H1 (cell line): Measurements from ENCODE around the gene RAVER2. TPM values are rescaled to one million over a fixed set of nuclear protein-coding genes. Genes with fewer than 3 reads are reported as not detected.

ENCODE experiments used
- CTCF ChIA-PET: fragments of 300-600 bp; sonication (Branson Sonifier 250); formaldehyde crosslinking; loops from one replicate; lab custom pipeline; 2021; ENCODE audit not compliant: partially characterized antibody; lab: Charles Lee
- POLR2A ChIA-PET: fragments of 300-600 bp; sonication (Branson Sonifier 250); formaldehyde crosslinking; loops from one replicate; lab custom pipeline; 2021; ENCODE audit warnings: inconsistent platforms; ENCODE audit not compliant: partially characterized antibody; lab: Charles Lee
- DNase-seq, 2 experiments: peaks; one replicate each; pipeline versions ENCODE4 v3.0.0 to v3.0.0-alpha.2; 2010 to 2022; ENCODE audit warnings: low spot score in 2 of 2, low read depth in 1 of 2, mixed read lengths in 1 of 2
- FAIRE-seq: peaks from 2 replicates; lab custom pipeline; 2011; peaks lifted over from hg19 to GRCh38; lab: Jason Lieb, UNC
- H2AFZ ChIP-seq: 2 replicates; pipeline ENCODE4 v1.8.1; 2012; ENCODE audit warnings: low read length, inconsistent platforms
- H2AK5ac ChIP-seq: 2 replicates; pipeline ENCODE4 v1.6.1; 2013; ENCODE audit warnings: low read depth, low read length
- H2BK120ac ChIP-seq: replicated peaks from 2 replicates; pipeline ENCODE3; 2013; ENCODE audit warnings: low read depth, low read length, inconsistent platforms
- H2BK12ac ChIP-seq: 2 replicates; pipeline ENCODE4 v1.6.1; 2013; ENCODE audit warnings: low read depth, low read length
- H2BK15ac ChIP-seq: 2 replicates; pipeline ENCODE4 v1.6.1; 2013; ENCODE audit warnings: low read length
- H2BK20ac ChIP-seq: 2 replicates; pipeline ENCODE4 v1.6.1; 2013; ENCODE audit warnings: low read length
- H2BK5ac ChIP-seq: 2 replicates; pipeline ENCODE4 v1.6.1; 2013; ENCODE audit warnings: low read depth, low read length
- H3K14ac ChIP-seq: 2 replicates; pipeline ENCODE4 v1.6.1; 2013; ENCODE audit warnings: inconsistent platforms; ENCODE audit not compliant: insufficient read length
- H3K18ac ChIP-seq: 2 replicates; pipeline ENCODE4 v1.6.1; 2013; ENCODE audit warnings: low read length; ENCODE audit errors: extremely low read depth
- H3K23ac ChIP-seq: 2 replicates; pipeline ENCODE4 v1.6.1; 2013; ENCODE audit warnings: inconsistent platforms; ENCODE audit not compliant: insufficient read length
- H3K23me2 ChIP-seq: 2 replicates; pipeline ENCODE4 v1.6.1; 2013; ENCODE audit warnings: low read depth, low read length
- H3K27ac ChIP-seq: 2 replicates; pipeline ENCODE4 v1.6.1; 2011; ENCODE audit warnings: low read depth, low read length, inconsistent platforms
- H3K27me3 ChIP-seq, 4 experiments: replicated peaks in 1 of 4; 1 replicate in 1 of 4; 2 replicates in 3 of 4; pipeline versions ENCODE4 v1.6.1 to v1.8.1; 2011 to 2013; ENCODE audit warnings: low read length in 3 of 4, mild to moderate bottlenecking in 3 of 4, inconsistent platforms in 2 of 4, mixed read lengths in 2 of 4, moderate library complexity in 1 of 4; ENCODE audit not compliant: control insufficient read depth in 3 of 4, insufficient read depth in 3 of 4; ENCODE audit errors: extremely low read depth in 1 of 4
- H3K36me3 ChIP-seq, 4 experiments: 2 replicates each; pipeline versions ENCODE4 v1.6.1 to v1.8.1; 2011 to 2013; ENCODE audit warnings: mild to moderate bottlenecking in 4 of 4, low read length in 3 of 4, moderate library complexity in 2 of 4, control low read depth in 1 of 4, inconsistent platforms in 1 of 4; ENCODE audit not compliant: insufficient read depth in 4 of 4, control insufficient read depth in 2 of 4
- H3K4ac ChIP-seq: replicated peaks from 2 replicates; pipeline ENCODE3; 2013; ENCODE audit warnings: low read length, low read depth, mixed read lengths, inconsistent platforms; ENCODE audit not compliant: insufficient read length
- H3K4me1 ChIP-seq, 4 experiments: replicated peaks in 1 of 4; 1 replicate in 1 of 4; 2 replicates in 3 of 4; pipeline versions ENCODE4 v1.6.1 to v1.8.1; 2011 to 2013; ENCODE audit warnings: low read length in 3 of 4, inconsistent platforms in 2 of 4, mixed read lengths in 1 of 4; ENCODE audit not compliant: insufficient read depth in 4 of 4, control insufficient read depth in 3 of 4
- H3K4me2 ChIP-seq, 2 experiments: 2 replicates each; pipeline versions ENCODE4 v1.6.1 to v1.8.1; 2011 to 2013; ENCODE audit warnings: low read depth in 2 of 2, low read length in 2 of 2, control low read depth in 1 of 2, inconsistent platforms in 1 of 2, mild to moderate bottlenecking in 1 of 2; ENCODE audit not compliant: insufficient read depth in 1 of 2
- H3K4me3 ChIP-seq, 4 experiments: fragments of 200-600, 300-600 bp in 1 of 4; sonication (generic), shearing (Covaris generic), sonication (Bioruptor Twin) in 1 of 4; 2 replicates each; pipeline versions ENCODE4 v1.5.1 to v1.8.1; 2011 to 2016; ENCODE audit warnings: low read length in 4 of 4, low read depth in 3 of 4, control low read depth in 2 of 4, inconsistent platforms in 2 of 4, mild to moderate bottlenecking in 2 of 4, mixed read lengths in 1 of 4, moderate library complexity in 1 of 4; ENCODE audit not compliant: insufficient read depth in 2 of 4; ENCODE audit errors: extremely low read depth in 1 of 4
- H3K56ac ChIP-seq: replicated peaks from 2 replicates; pipeline ENCODE3; 2013; ENCODE audit warnings: low read depth, mild to moderate bottlenecking, mixed read lengths, low read length, inconsistent platforms; ENCODE audit not compliant: insufficient read length
- H3K79me1 ChIP-seq: 2 replicates; pipeline ENCODE4 v1.6.1; 2013; ENCODE audit warnings: low read depth, low read length, control low read depth
- H3K79me2 ChIP-seq, 2 experiments: 2 replicates each; pipeline versions ENCODE4 v1.6.1 to v1.8.1; 2012 to 2013; ENCODE audit warnings: low read length in 2 of 2, mild to moderate bottlenecking in 2 of 2, inconsistent platforms in 1 of 2; ENCODE audit not compliant: insufficient read depth in 2 of 2, control insufficient read depth in 1 of 2
- H3K9ac ChIP-seq, 4 experiments: replicated peaks in 1 of 4; 1 replicate in 1 of 4; 2 replicates in 3 of 4; pipeline versions ENCODE4 v1.6.1 to v1.8.1; 2011 to 2013; ENCODE audit warnings: low read depth in 3 of 4, low read length in 3 of 4, control low read depth in 2 of 4, mild to moderate bottlenecking in 2 of 4, moderate library complexity in 2 of 4, inconsistent platforms in 1 of 4; ENCODE audit errors: extremely low read depth in 1 of 4
- H3K9me3 ChIP-seq, 2 experiments: 2 replicates each; pipeline versions ENCODE4 v1.6.1 to v1.8.1; 2012 to 2013; ENCODE audit warnings: mild to moderate bottlenecking in 2 of 2, moderate library complexity in 2 of 2, control low read depth in 1 of 2, inconsistent platforms in 1 of 2, low read depth in 1 of 2, low read length in 1 of 2, mixed read lengths in 1 of 2; ENCODE audit not compliant: insufficient read depth in 2 of 2
- H4K20me1 ChIP-seq, 2 experiments: replicated peaks in 1 of 2; 2 replicates each; pipeline versions ENCODE3 to v1.8.1; 2011 to 2013; ENCODE audit warnings: inconsistent platforms in 2 of 2, low read length in 2 of 2, mild to moderate bottlenecking in 1 of 2; ENCODE audit not compliant: insufficient read depth in 2 of 2, control insufficient read depth in 1 of 2
- H4K5ac ChIP-seq: 2 replicates; pipeline ENCODE4 v1.6.1; 2013; ENCODE audit warnings: low read length, low read depth, mixed read lengths, inconsistent platforms; ENCODE audit not compliant: insufficient read length
- H4K8ac ChIP-seq: 2 replicates; pipeline ENCODE4 v1.8.0; 2013; ENCODE audit warnings: mild to moderate bottlenecking, moderate library complexity, low read length, inconsistent platforms; ENCODE audit not compliant: insufficient read depth; ENCODE audit errors: extremely low read depth
- H4K91ac ChIP-seq: replicated peaks from 2 replicates; pipeline ENCODE3; 2013; ENCODE audit warnings: low read length, mixed read lengths, inconsistent platforms; ENCODE audit not compliant: insufficient read length
- NANOG ChIP-seq: IDR thresholded peaks from 2 replicates; pipeline ENCODE4 v1.6.1; 2011; ENCODE audit warnings: low read length, low read depth, mild to moderate bottlenecking, inconsistent platforms; ENCODE audit not compliant: insufficient read depth, poor library complexity, severe bottlenecking
- POLR2A ChIP-seq, 2 experiments: IDR thresholded peaks; 1 replicate in 1 of 2; 2 replicates in 1 of 2; pipeline ENCODE4 v1.6.1; 2011; ENCODE audit warnings: low read depth in 2 of 2, low read length in 2 of 2, mild to moderate bottlenecking in 2 of 2; ENCODE audit errors: control extremely low read depth in 1 of 2
- SP2 ChIP-seq: IDR thresholded peaks from 2 replicates; pipeline ENCODE4 v1.6.1; 2012; ENCODE audit warnings: mild to moderate bottlenecking, low read length, inconsistent platforms
- WGBS, 2 experiments: shearing (Covaris generic) in 1 of 2; methylation state at CpG; one replicate each; pipeline versions ENCODE4 v1.1.6 to v1.1.7; 2013 to 2015; ENCODE audit warnings: low lambda C conversion rate in 2 of 2, mixed read lengths in 2 of 2, inconsistent platforms in 1 of 2, low coverage in 1 of 2, missing lambda C conversion rate in 1 of 2; ENCODE audit not compliant: insufficient replicate concordance in 2 of 2, insufficient coverage in 1 of 2, insufficient read length in 1 of 2; ENCODE audit errors: extremely low coverage in 1 of 2, missing lambda C conversion rate in 1 of 2; 5-methylcytosine and 5-hydroxymethylcytosine counted together
- polyA plus RNA-seq, 7 experiments: library from polyadenylated mRNA; depleted of rRNA in 3 of 7; stranded (reverse) in 5 of 7; unstranded in 2 of 7; fragments of >200 nt in 5 of 7; fragments of 200-250 nt in 2 of 7; gene quantifications; 1 replicate in 5 of 7; 2 replicates in 1 of 7; 4 replicates in 1 of 7; pipeline versions ENCODE4 v1.2.1 to v1.2.3, GENCODE V29; 2011 to 2013; ENCODE audit warnings: missing spikeins in 2 of 7, mixed read lengths in 2 of 7
- total RNA-seq: library from RNA; stranded (reverse); fragmentation: NEBNext Ultra II Directional; extraction: Animal tissue kit (Norgen Biotek cat#: 25700); gene quantifications from 2 replicates; pipeline ENCODE4 v1.2.1, GENCODE V29; 2021

RAVER2 gene
- total and polyA plus RNA-seq, 2 of the 8 experiments (the other 6 are each of a cell fraction or from before 2014, with no cell fraction given): 10.5 to 19.5 TPM

DNA sequence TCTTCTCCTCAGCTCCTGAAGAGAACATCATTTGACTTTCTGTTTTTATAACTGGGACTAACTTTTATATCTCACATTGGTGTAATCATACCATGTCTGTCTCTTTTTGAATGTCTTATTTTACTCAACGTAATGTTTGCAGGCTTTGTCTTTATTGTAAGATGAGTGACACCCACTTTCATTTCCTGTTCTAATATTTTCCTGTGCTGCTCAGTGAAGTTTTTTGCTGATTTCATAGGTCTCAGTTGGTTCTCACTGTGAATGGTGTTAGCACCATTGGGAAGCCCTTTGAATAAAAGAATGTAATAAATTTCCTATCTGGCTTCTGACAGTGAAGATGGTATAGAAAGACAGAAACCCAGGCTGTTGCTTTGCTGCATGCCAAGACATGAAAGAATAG, 84.0 kb downstream of the RAVER2 start:
- H3K4me2 ChIP-seq: no peak overlapping the region
- H3K36me3 ChIP-seq: peaks cover 0 to 9% (median 5%) of the 10 kb centered on the region in 4 experiments; a peak in 4 of 8 replicates
- no peak for TF ChIP-seq POLR2A (IDR thresholded peaks at IDR 0.05; ENCODE audit: control extremely low read depth in 1 of 2, low read depth in 2 of 2, low read length in 2 of 2)
- no peak for TF ChIP-seq NANOG
- no peak for TF ChIP-seq SP2
- CTCF ChIA-PET: interaction anchor here (0.6 to 1.5 kb wide), 2 partner anchors 557 to 560 kb away, joined by 3 to 8 read pairs; no protein-coding TSS in a partner anchor
- H3K4ac ChIP-seq: no peak overlapping the region
- no peak overlapping the region for H4K91ac ChIP-seq
- no peaks in the 10 kb centered on the region for H3K27me3 ChIP-seq
- H3K4me3 ChIP-seq: no peak overlapping the region
- H2BK5ac ChIP-seq: no peak overlapping the region
- H2BK15ac ChIP-seq: no peak overlapping the region
- 81% methylated on average over 1 of the region's 1 CpG; no CpG with 5 or more reads in 1 of the 2 experiments for WGBS, 2 experiments
- H2BK120ac ChIP-seq: no peak overlapping the region
- no peaks in the 10 kb centered on the region for H3K9me3 ChIP-seq
- no peak overlapping the region for H4K5ac ChIP-seq
- H3K79me2 ChIP-seq: no peaks in the 10 kb centered on the region
- no peak overlapping the region for H3K56ac ChIP-seq
- H4K8ac ChIP-seq: no peak overlapping the region
- H2BK20ac ChIP-seq: no peak overlapping the region
- FAIRE-seq (no peak), DNase-seq (no peak)
- no peaks in the 10 kb centered on the region; the same call in 1 of the 2 replicates for H3K79me1 ChIP-seq
- H3K23ac ChIP-seq: no peak overlapping the region
- no peak overlapping the region for H3K18ac ChIP-seq
- no peak overlapping the region for H3K27ac ChIP-seq
- no peak overlapping the region for H2BK12ac ChIP-seq
- POLR2A ChIA-PET: no interaction called here
- H3K4me1 ChIP-seq: peaks cover 0 to 6% (median 1%) of the 10 kb centered on the region in 4 experiments; a peak in 2 of 7 replicates
- no peaks in the 10 kb centered on the region for H3K23me2 ChIP-seq
- no peak overlapping the region for H3K14ac ChIP-seq
- no peak overlapping the region for H2AFZ ChIP-seq
- H3K9ac ChIP-seq: no peak overlapping the region
- no peak overlapping the region for H2AK5ac ChIP-seq
- no peaks in the 10 kb centered on the region for H4K20me1 ChIP-seq
